ENCODE data around the gene SLC29A3. TPM values are rescaled to one million over a fixed set of nuclear protein-coding genes. Genes with fewer than 3 reads are reported as not detected.

SLC29A3 gene
- total and polyA plus RNA-seq, 2 experiments from 2014 or later, result 10.3 to 12.3 TPM

DNA sequence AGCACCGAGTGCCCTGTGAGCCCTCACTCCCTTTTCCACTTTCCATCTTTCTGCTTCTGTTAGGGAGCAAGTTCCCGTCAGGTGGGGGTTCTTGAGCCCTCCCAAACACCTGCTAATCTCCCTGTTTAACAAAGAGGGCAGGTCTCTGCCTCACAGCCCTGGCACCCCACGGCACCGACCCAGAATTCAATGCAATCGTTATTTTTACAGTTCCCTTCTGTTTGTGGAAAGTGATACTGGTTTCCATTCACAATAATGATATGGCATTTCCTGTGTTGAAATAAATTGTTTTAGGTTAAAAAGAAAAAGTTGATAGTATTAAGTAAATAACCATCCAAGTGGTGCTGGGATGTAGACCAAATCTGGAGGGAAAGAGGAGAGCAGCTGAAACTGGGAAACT lies 38.8 kb upstream of the SLC29A3 start:
- Mint-ChIP-seq H3K4me3 (no peak overlapping the region; the same call in 2 of the 3 replicates), H3K36me3 (ENCODE audit: low read depth) (peaks cover 19% of the 10 kb centered on the region; the same call in 2 of the 3 replicates), H3K27ac (peak overlapping the region; percentile 73; the same call in 1 of the 2 replicates), H3K4me1 (peaks cover 38% of the 10 kb centered on the region), H3K9me3 (no peaks in the 10 kb centered on the region), H3K27me3 (ENCODE audit: insufficient read depth, low read depth, poor library complexity) (peaks cover 14% of the 10 kb centered on the region)
- no peaks in the 10 kb centered on the region for H3K27me3 ChIP-seq (ENCODE audit: insufficient read depth)
- DNase-seq (ENCODE audit: low spot score) (no peak), ATAC-seq (no peak)
- H3K79me2 ChIP-seq (replicated peaks; ENCODE audit: insufficient read depth), result peaks cover 8% of the 10 kb centered on the region; the same call in 1 of the 2 replicates
- peaks cover 15% of the 10 kb centered on the region; the same call in 1 of the 2 replicates for H3K4me1 ChIP-seq (ENCODE audit: insufficient read depth)
- H3K9me2 ChIP-seq (ENCODE audit: insufficient read depth), result no peaks in the 10 kb centered on the region
- H3K4me3 ChIP-seq, result no peak overlapping the region
- H3K4me2 ChIP-seq, result no peak overlapping the region
- 0 out of 2 replicates have a peak overlapping the region, but pooled peaks have one; percentile 39 for H3K27ac ChIP-seq (ENCODE audit: low read depth)
- H4K20me1 ChIP-seq (replicated peaks; ENCODE audit: insufficient read depth), result no peaks in the 10 kb centered on the region; the same call in 1 of the 2 replicates
- no peaks in the 10 kb centered on the region for H3F3A ChIP-seq (replicated peaks; ENCODE audit: low read depth)
- no peak overlapping the region for H2AFZ ChIP-seq
- no peak for TF ChIP-seq POLR2AphosphoS5 (IDR thresholded peaks at IDR 0.05; ENCODE audit: low read depth)
- TF ChIP-seq, protein P1, sequence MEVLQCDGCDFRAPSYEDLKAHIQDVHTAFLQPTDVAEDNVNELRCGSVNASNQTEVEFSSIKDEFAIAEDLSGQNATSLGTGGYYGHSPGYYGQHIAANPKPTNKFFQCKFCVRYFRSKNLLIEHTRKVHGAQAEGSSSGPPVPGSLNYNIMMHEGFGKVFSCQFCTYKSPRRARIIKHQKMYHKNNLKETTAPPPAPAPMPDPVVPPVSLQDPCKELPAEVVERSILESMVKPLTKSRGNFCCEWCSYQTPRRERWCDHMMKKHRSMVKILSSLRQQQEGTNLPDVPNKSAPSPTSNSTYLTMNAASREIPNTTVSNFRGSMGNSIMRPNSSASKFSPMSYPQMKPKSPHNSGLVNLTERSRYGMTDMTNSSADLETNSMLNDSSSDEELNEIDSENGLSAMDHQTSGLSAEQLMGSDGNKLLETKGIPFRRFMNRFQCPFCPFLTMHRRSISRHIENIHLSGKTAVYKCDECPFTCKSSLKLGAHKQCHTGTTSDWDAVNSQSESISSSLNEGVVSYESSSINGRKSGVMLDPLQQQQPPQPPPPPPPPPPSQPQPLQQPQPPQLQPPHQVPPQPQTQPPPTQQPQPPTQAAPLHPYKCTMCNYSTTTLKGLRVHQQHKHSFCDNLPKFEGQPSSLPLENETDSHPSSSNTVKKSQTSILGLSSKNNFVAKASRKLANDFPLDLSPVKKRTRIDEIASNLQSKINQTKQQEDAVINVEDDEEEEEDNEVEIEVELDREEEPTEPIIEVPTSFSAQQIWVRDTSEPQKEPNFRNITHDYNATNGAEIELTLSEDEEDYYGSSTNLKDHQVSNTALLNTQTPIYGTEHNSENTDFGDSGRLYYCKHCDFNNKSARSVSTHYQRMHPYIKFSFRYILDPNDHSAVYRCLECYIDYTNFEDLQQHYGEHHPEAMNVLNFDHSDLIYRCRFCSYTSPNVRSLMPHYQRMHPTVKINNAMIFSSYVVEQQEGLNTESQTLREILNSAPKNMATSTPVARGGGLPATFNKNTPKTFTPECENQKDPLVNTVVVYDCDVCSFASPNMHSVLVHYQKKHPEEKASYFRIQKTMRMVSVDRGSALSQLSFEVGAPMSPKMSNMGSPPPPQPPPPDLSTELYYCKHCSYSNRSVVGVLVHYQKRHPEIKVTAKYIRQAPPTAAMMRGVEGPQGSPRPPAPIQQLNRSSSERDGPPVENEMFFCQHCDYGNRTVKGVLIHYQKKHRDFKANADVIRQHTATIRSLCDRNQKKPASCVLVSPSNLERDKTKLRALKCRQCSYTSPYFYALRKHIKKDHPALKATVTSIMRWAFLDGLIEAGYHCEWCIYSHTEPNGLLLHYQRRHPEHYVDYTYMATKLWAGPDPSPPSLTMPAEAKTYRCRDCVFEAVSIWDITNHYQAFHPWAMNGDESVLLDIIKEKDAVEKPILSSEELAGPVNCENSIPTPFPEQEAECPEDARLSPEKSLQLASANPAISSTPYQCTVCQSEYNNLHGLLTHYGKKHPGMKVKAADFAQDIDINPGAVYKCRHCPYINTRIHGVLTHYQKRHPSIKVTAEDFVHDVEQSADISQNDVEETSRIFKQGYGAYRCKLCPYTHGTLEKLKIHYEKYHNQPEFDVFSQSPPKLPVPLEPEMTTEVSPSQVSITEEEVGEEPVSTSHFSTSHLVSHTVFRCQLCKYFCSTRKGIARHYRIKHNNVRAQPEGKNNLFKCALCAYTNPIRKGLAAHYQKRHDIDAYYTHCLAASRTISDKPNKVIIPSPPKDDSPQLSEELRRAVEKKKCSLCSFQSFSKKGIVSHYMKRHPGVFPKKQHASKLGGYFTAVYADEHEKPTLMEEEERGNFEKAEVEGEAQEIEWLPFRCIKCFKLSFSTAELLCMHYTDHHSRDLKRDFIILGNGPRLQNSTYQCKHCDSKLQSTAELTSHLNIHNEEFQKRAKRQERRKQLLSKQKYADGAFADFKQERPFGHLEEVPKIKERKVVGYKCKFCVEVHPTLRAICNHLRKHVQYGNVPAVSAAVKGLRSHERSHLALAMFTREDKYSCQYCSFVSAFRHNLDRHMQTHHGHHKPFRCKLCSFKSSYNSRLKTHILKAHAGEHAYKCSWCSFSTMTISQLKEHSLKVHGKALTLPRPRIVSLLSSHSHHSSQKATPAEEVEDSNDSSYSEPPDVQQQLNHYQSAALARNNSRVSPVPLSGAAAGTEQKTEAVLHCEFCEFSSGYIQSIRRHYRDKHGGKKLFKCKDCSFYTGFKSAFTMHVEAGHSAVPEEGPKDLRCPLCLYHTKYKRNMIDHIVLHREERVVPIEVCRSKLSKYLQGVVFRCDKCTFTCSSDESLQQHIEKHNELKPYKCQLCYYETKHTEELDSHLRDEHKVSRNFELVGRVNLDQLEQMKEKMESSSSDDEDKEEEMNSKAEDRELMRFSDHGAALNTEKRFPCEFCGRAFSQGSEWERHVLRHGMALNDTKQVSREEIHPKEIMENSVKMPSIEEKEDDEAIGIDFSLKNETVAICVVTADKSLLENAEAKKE (CRISPR knock-in tag; IDR thresholded peaks at IDR 0.05), result no peak
- no peak for TF ChIP-seq CTCF (conservative IDR thresholded peaks at IDR 0.05; ENCODE audit: low read depth in 2 of 2)
- no peak for TF ChIP-seq CREB1 (CRISPR knock-in tag; IDR thresholded peaks at IDR 0.05; ENCODE audit: low read depth)
- TF ChIP-seq ZNF114 (CRISPR knock-in tag; IDR thresholded peaks at IDR 0.05), result no peak
- TF ChIP-seq STAT1 (IDR thresholded peaks at IDR 0.05; ENCODE audit: unreplicated experiment), result no peak
- no peak for TF ChIP-seq EZH2phosphoT487 (IDR thresholded peaks at IDR 0.05; ENCODE audit: unreplicated experiment)
- TF ChIP-seq EZH2 (IDR thresholded peaks at IDR 0.05; ENCODE audit: low read depth, unreplicated experiment), result no peak
- TF ChIP-seq, protein P2, sequence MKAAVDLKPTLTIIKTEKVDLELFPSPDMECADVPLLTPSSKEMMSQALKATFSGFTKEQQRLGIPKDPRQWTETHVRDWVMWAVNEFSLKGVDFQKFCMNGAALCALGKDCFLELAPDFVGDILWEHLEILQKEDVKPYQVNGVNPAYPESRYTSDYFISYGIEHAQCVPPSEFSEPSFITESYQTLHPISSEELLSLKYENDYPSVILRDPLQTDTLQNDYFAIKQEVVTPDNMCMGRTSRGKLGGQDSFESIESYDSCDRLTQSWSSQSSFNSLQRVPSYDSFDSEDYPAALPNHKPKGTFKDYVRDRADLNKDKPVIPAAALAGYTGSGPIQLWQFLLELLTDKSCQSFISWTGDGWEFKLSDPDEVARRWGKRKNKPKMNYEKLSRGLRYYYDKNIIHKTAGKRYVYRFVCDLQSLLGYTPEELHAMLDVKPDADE (IDR thresholded peaks at IDR 0.05), result no peak
- TF ChIP-seq, protein P3, sequence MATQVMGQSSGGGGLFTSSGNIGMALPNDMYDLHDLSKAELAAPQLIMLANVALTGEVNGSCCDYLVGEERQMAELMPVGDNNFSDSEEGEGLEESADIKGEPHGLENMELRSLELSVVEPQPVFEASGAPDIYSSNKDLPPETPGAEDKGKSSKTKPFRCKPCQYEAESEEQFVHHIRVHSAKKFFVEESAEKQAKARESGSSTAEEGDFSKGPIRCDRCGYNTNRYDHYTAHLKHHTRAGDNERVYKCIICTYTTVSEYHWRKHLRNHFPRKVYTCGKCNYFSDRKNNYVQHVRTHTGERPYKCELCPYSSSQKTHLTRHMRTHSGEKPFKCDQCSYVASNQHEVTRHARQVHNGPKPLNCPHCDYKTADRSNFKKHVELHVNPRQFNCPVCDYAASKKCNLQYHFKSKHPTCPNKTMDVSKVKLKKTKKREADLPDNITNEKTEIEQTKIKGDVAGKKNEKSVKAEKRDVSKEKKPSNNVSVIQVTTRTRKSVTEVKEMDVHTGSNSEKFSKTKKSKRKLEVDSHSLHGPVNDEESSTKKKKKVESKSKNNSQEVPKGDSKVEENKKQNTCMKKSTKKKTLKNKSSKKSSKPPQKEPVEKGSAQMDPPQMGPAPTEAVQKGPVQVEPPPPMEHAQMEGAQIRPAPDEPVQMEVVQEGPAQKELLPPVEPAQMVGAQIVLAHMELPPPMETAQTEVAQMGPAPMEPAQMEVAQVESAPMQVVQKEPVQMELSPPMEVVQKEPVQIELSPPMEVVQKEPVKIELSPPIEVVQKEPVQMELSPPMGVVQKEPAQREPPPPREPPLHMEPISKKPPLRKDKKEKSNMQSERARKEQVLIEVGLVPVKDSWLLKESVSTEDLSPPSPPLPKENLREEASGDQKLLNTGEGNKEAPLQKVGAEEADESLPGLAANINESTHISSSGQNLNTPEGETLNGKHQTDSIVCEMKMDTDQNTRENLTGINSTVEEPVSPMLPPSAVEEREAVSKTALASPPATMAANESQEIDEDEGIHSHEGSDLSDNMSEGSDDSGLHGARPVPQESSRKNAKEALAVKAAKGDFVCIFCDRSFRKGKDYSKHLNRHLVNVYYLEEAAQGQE (IDR thresholded peaks at IDR 0.05; ENCODE audit: unreplicated experiment), result no peak
- TF ChIP-seq NANOG (IDR thresholded peaks at IDR 0.05; ENCODE audit: borderline replicate concordance), result no peak
- peaks cover 4% of the 10 kb centered on the region; the same call in 1 of the 2 replicates for H3K36me3 ChIP-seq (ENCODE audit: insufficient read depth)

Measured in GM23338 (cell line).